AG08395 (cell line): ENCODE results near the gene IGSF9.
"Not testable (repeated sequence)": the region's sequence is repeated elsewhere in the genome, so short reads cannot be mapped to it uniquely, and the experiment has no call there.

ENCODE experiments used
- DNase-seq: peaks from one replicate; pipeline ENCODE4 v3.0.0; 2012; ENCODE audit warnings: mixed read lengths, low spot score

Gene IGSF9

GRCh38 chr1:159920202-159920601, 25.2 kb downstream of the IGSF9 start:
- DNase-seq = no peak

GRCh38 chr1:159919236-159919865, 26.1 kb downstream of the IGSF9 start:
- no peak for DNase-seq

- no peak for DNase-seq
These were observed 26.8 kb downstream of the IGSF9 start for GRCh38 chr1:159918352-159919200.

- DNase-seq = no peak
These were observed 27.7 kb downstream of the IGSF9 start for GRCh38 chr1:159917533-159918351.

- DNase-seq = peak; percentile 64
These were observed 29.0 kb downstream of the IGSF9 start for GRCh38 chr1:159916242-159917051.

- no peak for DNase-seq
These were observed 29.7 kb downstream of the IGSF9 start for GRCh38 chr1:159915571-159916241.

GRCh38 chr1:159914252-159915018, 31.0 kb downstream of the IGSF9 start:
- no peak for DNase-seq

- DNase-seq = no peak
These were observed 31.8 kb downstream of the IGSF9 start for GRCh38 chr1:159913451-159914192.

- no peak for DNase-seq
These were observed 33.9 kb downstream of the IGSF9 start for GRCh38 chr1:159911326-159912070.

- no peak for DNase-seq
These were observed 37.1 kb downstream of the IGSF9 start for GRCh38 chr1:159908031-159908940.

- DNase-seq = no peak
These were observed 38.5 kb downstream of the IGSF9 start for GRCh38 chr1:159906960-159907359.

- not testable (repeated sequence) for DNase-seq
These were observed 41.4 kb downstream of the IGSF9 start for GRCh38 chr1:159904036-159904435.

GRCh38 chr1:159902541-159902940, 42.9 kb downstream of the IGSF9 start:
- DNase-seq = no peak

- DNase-seq = no peak
These were observed 44.6 kb downstream of the IGSF9 start for GRCh38 chr1:159900755-159901360.

GRCh38 chr1:159900086-159900680, 45.2 kb downstream of the IGSF9 start, which contains the start of gene CFAP45:
Gene CFAP45 (minus strand): TSS chr1:159900165. CDS start chr1:159900098, 67 bp downstream.
- DNase-seq = peak; percentile 90

- DNase-seq = not testable (repeated sequence)
These were observed 45.8 kb downstream of the IGSF9 start for GRCh38 chr1:159899634-159900033.

- no peak for DNase-seq
These were observed 46.9 kb downstream of the IGSF9 start for GRCh38 chr1:159898527-159898926.
